SK-N-SH (cell line): ENCODE data around the gene COMMD7. TPM values are rescaled to one million over a fixed set of nuclear protein-coding genes. Genes with fewer than 3 reads are reported as not detected.

ENCODE experiments used
- CTCF ChIA-PET: fragments of 300-600, 350-600 bp; formaldehyde crosslinking; extraction: SDS; loops from one replicate; lab custom pipeline; 2021; lab: Yijun Ruan, JAX
- POLR2A ChIA-PET: fragments of 350-600 bp; sonication (Branson Sonifier 250); formaldehyde crosslinking; extraction: SDS; loops from one replicate; lab custom pipeline; 2020; ENCODE audit warnings: antibody characterized with exemption, inconsistent platforms; lab: Yijun Ruan, JAX
- DNase-seq: peaks from one replicate; pipeline ENCODE4 v3.0.0; 2012
- H2AFZ ChIP-seq: fragments of 200-600 bp; sonication (generic); 2 replicates; pipeline ENCODE4 v1.8.1; 2016; ENCODE audit warnings: antibody characterized with exemption, mild to moderate bottlenecking, low read depth
- H3F3A ChIP-seq: fragments of 200-600 bp; sonication (generic); replicated peaks from 2 replicates; pipeline ENCODE3; 2016; ENCODE audit warnings: antibody characterized with exemption, mild to moderate bottlenecking; ENCODE audit not compliant: insufficient read depth
- H3K27ac ChIP-seq, 2 experiments: fragments of 200-500 bp in 1 of 2; fragments of 200-600 bp in 1 of 2; sonication (Bioruptor generic) in 1 of 2; sonication (generic), shearing (Covaris generic) in 1 of 2; 2 replicates each; pipeline versions ENCODE4 v1.5.1 to v1.6.1; 2014 to 2016; ENCODE audit warnings: low read depth in 2 of 2, inconsistent platforms in 1 of 2, low read length in 1 of 2, mild to moderate bottlenecking in 1 of 2, mixed read lengths in 1 of 2
- H3K27me3 ChIP-seq: fragments of 200-600 bp; sonication (generic), shearing (Covaris generic); 2 replicates; pipeline ENCODE4 v1.6.1; 2016; ENCODE audit warnings: mixed run types; ENCODE audit not compliant: insufficient read depth
- H3K36me3 ChIP-seq, 2 experiments: fragments of 200-500 bp in 1 of 2; fragments of 200-600 bp in 1 of 2; sonication (Bioruptor generic) in 1 of 2; sonication (generic) in 1 of 2; replicated peaks in 1 of 2; 2 replicates each; pipeline versions ENCODE3 to v1.5.1; 2014 to 2016; ENCODE audit warnings: low read length in 1 of 2, mild to moderate bottlenecking in 1 of 2; ENCODE audit not compliant: insufficient read depth in 2 of 2, control insufficient read depth in 1 of 2
- H3K4me1 ChIP-seq, 2 experiments: fragments of 200-500 bp in 1 of 2; fragments of 200-600 bp in 1 of 2; sonication (Bioruptor generic) in 1 of 2; sonication (generic), shearing (Covaris generic) in 1 of 2; 2 replicates each; pipeline versions ENCODE4 v1.5.1 to v1.6.1; 2014 to 2016; ENCODE audit warnings: low read depth in 1 of 2, low read length in 1 of 2, mixed run types in 1 of 2; ENCODE audit not compliant: insufficient read depth in 2 of 2, control insufficient read depth in 1 of 2
- H3K4me2 ChIP-seq: fragments of 200-600 bp; sonication (generic), shearing (Covaris generic); 2 replicates; pipeline ENCODE4 v1.6.1; 2017; ENCODE audit warnings: mixed run types
- H3K4me3 ChIP-seq, 2 experiments: fragments of 200-500 bp in 1 of 2; fragments of 200-600 bp in 1 of 2; sonication (Bioruptor generic) in 1 of 2; sonication (generic), shearing (Covaris generic) in 1 of 2; 2 replicates each; pipeline versions ENCODE4 v1.5.1 to v1.8.1; 2014 to 2016; ENCODE audit warnings: low read depth in 2 of 2, inconsistent platforms in 1 of 2, low read length in 1 of 2, mild to moderate bottlenecking in 1 of 2, mixed read lengths in 1 of 2, moderate library complexity in 1 of 2
- H3K79me2 ChIP-seq: fragments of 200-600 bp; sonication (generic); 2 replicates; pipeline ENCODE4 v1.8.1; 2017; ENCODE audit warnings: mild to moderate bottlenecking; ENCODE audit not compliant: insufficient read depth
- H3K9ac ChIP-seq: fragments of 200-600 bp; sonication (generic); 2 replicates; pipeline ENCODE4 v1.6.1; 2017; ENCODE audit warnings: mixed run types
- H3K9me2 ChIP-seq: fragments of 200-600 bp; sonication (generic); 2 replicates; pipeline ENCODE4 v1.6.1; 2017; ENCODE audit warnings: mixed run types
- H3K9me3 ChIP-seq: fragments of 200-600 bp; sonication (generic); 2 replicates; pipeline ENCODE4 v1.6.1; 2017; ENCODE audit warnings: mixed run types, mild to moderate bottlenecking, moderate library complexity
- H4K20me1 ChIP-seq: fragments of 200-600 bp; sonication (generic); 2 replicates; pipeline ENCODE4 v1.6.1; 2017; ENCODE audit warnings: mild to moderate bottlenecking, mixed run types; ENCODE audit not compliant: insufficient read depth
- EP300 ChIP-seq, 2 experiments: IDR thresholded peaks; 2 replicates each; pipeline versions ENCODE4 v1.4.0 to v1.6.1; 2012; ENCODE audit warnings: borderline replicate concordance in 1 of 2, low read depth in 1 of 2, low read length in 1 of 2
- EZH2phosphoT487 ChIP-seq: fragments of 200-600 bp; sonication (generic); IDR thresholded peaks from 2 replicates; pipeline ENCODE4 v1.6.1; 2017; ENCODE audit warnings: low read depth, mixed run types, mild to moderate bottlenecking, antibody characterized with exemption, moderate library complexity, borderline replicate concordance
- FOXJ3 ChIP-seq: sonication (generic); formaldehyde crosslinking; IDR thresholded peaks from 2 replicates; pipeline ENCODE4 v1.5.1; 2020; ENCODE audit warnings: mild to moderate bottlenecking, missing genetic modification reagents
- GATA2 ChIP-seq: sonication (generic); formaldehyde crosslinking; IDR thresholded peaks from 2 replicates; pipeline ENCODE4 v1.5.0; 2020; ENCODE audit warnings: mild to moderate bottlenecking, missing genetic modification reagents
- IRF3 ChIP-seq: fragments of 150-350 bp; IDR thresholded peaks from 2 replicates; pipeline ENCODE4 v1.6.1; 2016; ENCODE audit warnings: mild to moderate bottlenecking, low read depth, low read length
- MEF2A ChIP-seq: IDR thresholded peaks from 2 replicates; pipeline ENCODE4 v1.4.0; 2012; ENCODE audit warnings: low read depth, borderline replicate concordance
- PBX3 ChIP-seq: IDR thresholded peaks from 2 replicates; pipeline ENCODE4; 2012
- POLR2AphosphoS5 ChIP-seq: IDR thresholded peaks from 2 replicates; pipeline ENCODE4 v1.6.1; 2012; ENCODE audit warnings: low read depth, low read length
- RAD21 ChIP-seq: IDR thresholded peaks from 2 replicates; pipeline ENCODE4 v1.6.1; 2012; ENCODE audit warnings: mild to moderate bottlenecking, low read length
- REST ChIP-seq: IDR thresholded peaks from 2 replicates; pipeline ENCODE4 v1.6.1; 2012; ENCODE audit warnings: mild to moderate bottlenecking, low read depth, low read length, moderate library complexity
- RXRA ChIP-seq: IDR thresholded peaks from 2 replicates; pipeline ENCODE4 v1.4.0; 2012; ENCODE audit warnings: low read depth, mild to moderate bottlenecking, borderline replicate concordance
- SMC3 ChIP-seq: IDR thresholded peaks from 2 replicates; pipeline ENCODE4 v1.6.1; 2012; ENCODE audit warnings: low read depth, low read length, improper control_type of control experiment
- TEAD4 ChIP-seq: IDR thresholded peaks from 2 replicates; pipeline ENCODE4 v1.4.0; 2012; ENCODE audit warnings: mild to moderate bottlenecking, borderline replicate concordance; ENCODE audit not compliant: insufficient read depth
- YY1 ChIP-seq: IDR thresholded peaks from 2 replicates; pipeline ENCODE4 v1.4.0; 2012; ENCODE audit warnings: low read depth, mild to moderate bottlenecking
- ZBTB33 ChIP-seq: IDR thresholded peaks from 2 replicates; pipeline ENCODE4 v1.4.0; 2012; ENCODE audit warnings: low read depth, borderline replicate concordance
- WGBS: methylation state at CpG from one replicate; pipeline ENCODE4 v1.1.6; 2017; ENCODE audit warnings: low lambda C conversion rate; 5-methylcytosine and 5-hydroxymethylcytosine counted together
- polyA plus RNA-seq, 3 experiments: library from polyadenylated mRNA; depleted of rRNA; stranded (reverse); fragments of >200 nt; gene quantifications; 2 replicates each; pipeline ENCODE4 v1.2.3, GENCODE V29; 2012

The COMMD7 gene
- polyA plus RNA-seq, 1 of the 3 experiments (the other 2 are of a cell fraction): 38.0 TPM

- peak; percentile 78 for DNase-seq
- Histone ChIP-seq H2AFZ (peak overlapping the region; percentile 88), H3K9me2 (no peaks in the 10 kb centered on the region), H3K9ac (peak overlapping the region; percentile 85), H3K79me2 (peaks cover 12% of the 10 kb centered on the region; the same call in 1 of the 2 replicates), H3K9me3 (no peaks in the 10 kb centered on the region), H3K4me3 (peak overlapping the region; percentile 72 to 86), H3F3A (peaks cover 7% of the 10 kb centered on the region), H3K36me3 (no peaks in the 10 kb centered on the region), H3K4me2 (peak overlapping the region; percentile 93), H3K27ac (peak overlapping the region in 1 of 2 experiments; percentile 8; a peak in 1 of 4 replicates), H3K27me3 (no peaks in the 10 kb centered on the region)
- CTCF ChIA-PET: interaction anchor here (1.0 to 4.9 kb wide), 6 partner anchors 10 to 27 kb away, joined by 3 to 39 read pairs (median 8); partner anchors contain the start of gene COMMD7
- POLR2A ChIA-PET: interaction anchor here (1.0 to 1.9 kb wide), 3 partner anchors 16 to 57 kb away, joined by 5 to 11 read pairs (median 10); partner anchors contain the start of genes COMMD7 and MAPRE1
- no peak for TF ChIP-seq IRF3
- TF ChIP-seq, all 33 proteins: peak for 0
- WGBS: 2% methylated on average over 25 of the region's 30 CpGs
- peaks cover 0 to 12% of the 10 kb centered on the region in 2 experiments; a peak in 2 of 4 replicates for H3K4me1 ChIP-seq
- H4K20me1 ChIP-seq: no peaks in the 10 kb centered on the region
These were observed 19.5 kb upstream of the COMMD7 start for GRCh38 chr20:32762754-32763201.

GRCh38 chr20:32761831-32762753, 18.8 kb upstream of the COMMD7 start, which contains the start of gene DNMT3B:
Gene DNMT3B (plus strand): TSS chr20:32762385. CDS start chr20:32780324, 17,939 bp downstream.
- Histone ChIP-seq H3K4me2 (peak within 1 kb of the TSS; percentile 93), H3K4me1 (peaks cover 0 to 12% of the 10 kb centered on the region in 2 experiments; a peak in 2 of 4 replicates), H3K9me3 (no peaks in the 10 kb centered on the region), H3K79me2 (peaks cover 7% of the 10 kb centered on the region; the same call in 1 of the 2 replicates), H3K9me2 (no peaks in the 10 kb centered on the region), H3K27me3 (no peaks in the 10 kb centered on the region), H3K27ac (peak within 1 kb of the TSS in 1 of 2 experiments; percentile 8; a peak in 1 of 4 replicates), H3K4me3 (peak within 1 kb of the TSS; percentile 72 to 86), H2AFZ (peak within 1 kb of the TSS; percentile 88), H4K20me1 (no peaks in the 10 kb centered on the region), H3K36me3 (no peaks in the 10 kb centered on the region), H3F3A (peaks cover 12% of the 10 kb centered on the region), H3K9ac (peak within 1 kb of the TSS; percentile 85)
- DNase-seq: peak; percentile 99
- POLR2A ChIA-PET: interaction anchor here (0.6 to 1.9 kb wide), 4 partner anchors 17 to 89 kb away, joined by 3 to 11 read pairs (median 8); partner anchors contain the start of genes COMMD7 and MAPRE1
- CTCF ChIA-PET: interaction anchor here (0.8 to 4.9 kb wide), 6 partner anchors 11 to 89 kb away, joined by 3 to 39 read pairs (median 8); partner anchors contain the start of genes C20orf203 and COMMD7
- 7% methylated on average over 31 of the region's 92 CpGs for WGBS
- TF ChIP-seq FOXJ3 (CRISPR knock-in tag) (no peak), EZH2phosphoT487 (no peak), RXRA (no peak), SMC3 (peak; percentile 23; the same call in 1 of the 2 replicates), MEF2A (no peak), PBX3 (no peak), ZBTB33 (no peak), POLR2AphosphoS5 (peak; percentile 36; the same call in 1 of the 2 replicates), GATA2 (no peak), REST (no peak), EP300 (IDR thresholded peaks at IDR 0.05; ENCODE audit: borderline replicate concordance in 1 of 2, low read depth in 1 of 2, low read length in 1 of 2) (peak in 1 of 2 experiments; percentile 45; a peak in 1 of 4 replicates), TEAD4 (no peak), RAD21 (peak; percentile 26; the same call in 1 of the 2 replicates), YY1 (peak; percentile 58; the same call in 1 of the 2 replicates)
